DND-41 (cell line): ENCODE measurements around the gene PARVA.
"Not testable (repeated sequence)": the region's sequence is repeated elsewhere in the genome, so short reads cannot be mapped to it uniquely, and the experiment has no call there.

Experiments
- CTCF ChIP-seq: IDR thresholded peaks from 2 replicates; pipeline ENCODE4 v1.5.1; 2012; ENCODE audit warnings: borderline replicate concordance, low read length, moderate library complexity, mild to moderate bottlenecking; ENCODE audit not compliant: poor library complexity, severe bottlenecking; ENCODE audit errors: extremely low read depth
- EZH2 ChIP-seq: IDR thresholded peaks from 3 replicates; pipeline ENCODE4 v1.6.1; 2012; ENCODE audit warnings: borderline replicate concordance, low read depth, mild to moderate bottlenecking, moderate library complexity, low read length, inconsistent platforms; ENCODE audit not compliant: severe bottlenecking

GRCh38 chr11:12365965-12366575 is 11.3 kb upstream of the PARVA start:
- TF ChIP-seq CTCF, EZH2: not testable (repeated sequence)
